Posterior cingulate gyrus (tissue), 11 donors: ENCODE results near the gene SLC1A3.
"Not testable (repeated sequence)": the region's sequence is repeated elsewhere in the genome, so short reads cannot be mapped to it uniquely, and the experiment has no call there.

Source experiments
- DNase-seq, 10 donors: peaks; one replicate each; pipeline versions ENCODE4 v3.0.0 to v3.0.0-alpha.2; 2020 to 2021; ENCODE audit warnings: mixed read lengths in 3 of 10
- intact Hi-C: fragments of 100-400 bp; cut with DNase I; formaldehyde crosslinking; loops from one replicate; pipeline ENCODE4 v1.15.1; 2023

SLC1A3 gene

DNA sequence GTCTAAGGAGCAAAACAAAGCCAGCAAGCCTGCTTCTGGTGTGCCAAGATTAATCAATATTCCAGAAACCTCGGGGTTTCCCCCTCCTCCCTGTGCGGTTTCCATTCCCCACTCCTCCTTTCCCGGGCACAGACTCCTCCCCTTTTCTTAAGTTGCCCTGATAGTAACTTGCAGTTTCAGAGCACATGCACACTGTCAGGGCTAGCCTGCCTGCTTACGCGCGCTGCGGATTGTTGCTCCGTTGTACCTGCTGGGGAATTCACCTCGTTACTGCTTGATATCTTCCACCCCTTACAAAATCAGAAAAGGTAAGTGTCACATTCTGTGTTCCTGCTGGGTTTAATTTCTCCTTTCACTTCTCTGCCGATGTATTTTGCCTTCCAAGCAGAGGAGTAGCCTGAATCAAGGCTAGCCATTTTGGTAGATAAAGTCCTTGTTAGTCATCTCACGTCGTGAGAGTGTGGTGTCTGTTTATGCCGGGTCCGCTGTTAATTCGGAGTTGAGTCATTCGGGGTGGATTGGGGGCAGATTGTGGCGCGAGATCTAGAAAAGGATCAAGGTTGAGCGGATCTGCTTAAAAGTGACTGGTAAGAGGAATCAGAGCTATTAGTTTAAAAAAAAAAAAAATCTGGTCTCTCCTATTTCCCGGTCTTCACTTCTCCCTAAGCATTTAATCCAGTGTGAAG, at the start of gene SLC1A3:
SLC1A3 (plus strand) TSS at position 179 of the 686 bp plus-strand sequence. CDS start 1,818 bp downstream, outside the sequence.
- peak; percentile 41 to 93 (median 64) for DNase-seq
- intact Hi-C loops, result loop anchor here (2.0 to 5.0 kb wide), 2 partner anchors 56 to 86 kb away; no protein-coding TSS in a partner anchor

DNA sequence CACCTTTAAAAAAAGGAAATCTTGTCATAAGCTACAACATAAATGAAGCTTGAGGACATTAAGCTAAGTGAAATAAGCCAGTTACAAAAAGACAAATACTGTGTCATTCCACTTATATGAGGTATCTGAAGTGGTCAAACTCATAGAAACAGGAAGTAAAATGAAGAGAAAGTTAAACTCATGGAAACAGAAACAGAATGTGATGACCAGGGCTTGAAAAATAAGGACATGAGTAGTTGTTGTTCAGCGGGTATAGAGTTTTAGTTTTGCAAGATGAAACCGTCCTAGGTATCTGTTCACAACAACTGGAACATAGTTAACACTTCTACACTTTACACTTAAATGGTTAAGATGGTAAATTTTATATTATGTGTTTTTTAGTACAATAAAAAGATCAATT, 47.8 kb upstream of the SLC1A3 start:
- intact Hi-C loops, result no loop called here
- no peak for DNase-seq

DNA sequence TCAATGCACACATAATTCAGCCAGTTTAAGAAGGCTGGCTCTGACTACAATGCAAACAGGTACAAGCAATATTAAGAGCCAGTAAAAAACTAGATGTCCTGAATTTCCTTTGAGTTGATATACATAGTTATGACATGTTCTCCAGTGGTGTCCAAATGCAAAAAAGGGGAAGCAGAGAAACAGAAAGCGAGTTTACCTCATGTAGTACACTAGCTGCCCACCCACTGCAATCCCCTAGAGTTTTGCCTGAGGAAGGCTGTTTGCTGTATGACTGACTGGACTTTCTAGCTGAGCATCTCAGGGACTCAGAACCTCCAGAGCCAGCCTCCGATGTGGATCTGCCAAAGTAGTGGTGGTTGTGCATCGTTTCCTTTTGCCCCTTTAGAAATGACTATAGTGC, 44.8 kb upstream of the SLC1A3 start:
- DNase-seq, result no peak
- intact Hi-C loops, result no loop called here

DNA sequence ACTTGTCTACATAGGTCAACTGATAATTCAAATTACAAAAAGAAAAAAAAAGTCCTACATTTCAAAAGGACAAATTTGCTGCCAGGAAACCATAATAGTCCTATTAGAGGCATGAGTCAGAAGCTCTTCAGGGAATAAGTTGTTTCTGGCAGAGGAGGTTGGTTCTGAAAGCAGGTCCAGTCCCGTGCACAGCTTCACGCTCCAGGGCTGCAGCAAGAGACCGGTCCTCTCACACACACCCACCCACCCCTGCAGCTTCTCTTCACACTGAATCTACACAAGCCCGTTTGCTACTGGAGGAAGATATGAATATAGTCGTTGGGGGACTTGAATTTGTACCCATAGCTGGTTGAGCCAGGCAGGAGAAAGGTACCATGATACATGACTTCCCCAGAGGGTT, 36.9 kb upstream of the SLC1A3 start:
- intact Hi-C loops, result no loop called here
- DNase-seq, result peak in 2 of 10 donors; percentile 18 to 80

DNA sequence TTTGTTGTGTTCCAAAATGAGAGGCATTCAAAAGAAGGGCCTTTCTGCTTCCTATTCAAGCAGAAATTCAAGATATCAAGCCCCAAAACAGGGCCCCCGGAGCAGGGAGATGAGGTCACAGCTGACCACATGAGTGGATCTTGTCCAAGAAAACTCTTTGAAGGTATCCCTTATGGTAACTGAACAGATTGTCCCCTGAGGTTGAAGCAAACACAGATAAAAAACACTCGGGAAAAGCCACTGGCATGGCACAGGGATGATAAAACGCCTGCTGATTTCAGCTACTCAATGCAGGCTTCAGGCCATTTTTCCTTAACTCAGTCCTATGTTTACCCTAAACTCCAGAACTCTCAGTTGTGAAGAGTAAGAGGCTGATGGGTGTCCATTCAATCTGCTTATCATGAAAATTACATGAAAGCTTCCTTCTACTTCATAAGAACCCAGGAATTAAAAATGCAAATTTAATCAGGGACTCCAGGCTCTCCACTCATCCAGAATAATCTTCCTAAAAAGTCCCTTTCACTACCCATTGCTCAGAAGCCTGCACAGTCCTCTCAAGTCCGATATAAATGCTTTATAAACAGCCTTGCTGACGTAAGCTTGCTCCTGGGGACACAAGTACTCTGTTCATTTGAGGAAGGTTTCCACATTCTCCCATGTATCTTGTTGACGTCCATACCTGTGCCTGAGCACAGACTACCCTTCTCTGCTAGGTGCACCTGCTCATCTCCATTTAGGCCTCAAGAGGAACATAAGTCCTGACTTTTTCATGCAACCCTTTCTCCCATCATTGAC, 35.9 kb upstream of the SLC1A3 start:
- no peak for DNase-seq
- intact Hi-C loops, result no loop called here

DNA sequence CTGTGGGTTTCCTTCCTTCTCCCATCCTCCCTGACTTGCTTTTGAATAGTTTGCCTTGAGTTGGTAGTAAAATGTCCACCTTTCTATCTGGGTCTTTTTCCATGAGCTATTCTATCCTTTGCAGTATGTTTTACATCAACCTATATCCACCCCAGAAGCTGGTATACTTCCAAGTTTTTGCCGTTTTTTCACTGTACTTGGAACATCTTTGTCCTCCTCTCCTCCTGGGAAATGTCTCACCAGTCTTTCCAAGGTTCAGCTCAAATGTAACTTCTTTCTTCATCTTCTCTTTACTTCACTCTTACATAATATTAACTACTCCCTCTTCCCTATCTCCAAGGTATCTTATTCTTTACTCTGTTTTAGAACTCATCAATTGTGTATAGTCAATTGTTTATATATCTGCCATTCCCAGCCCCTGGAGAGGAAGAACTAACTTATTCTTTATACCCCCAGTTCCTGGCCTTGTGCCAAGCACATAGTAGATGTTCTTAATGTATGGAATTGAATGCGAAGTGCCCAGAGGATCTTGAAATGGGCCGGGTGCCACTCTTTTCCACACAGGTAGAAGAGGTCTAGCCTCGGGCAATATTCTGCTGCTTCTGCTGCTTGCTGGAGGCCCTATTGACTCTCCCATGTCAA, 34.9 kb upstream of the SLC1A3 start:
- DNase-seq, result no peak
- intact Hi-C loops, result no loop called here

DNA sequence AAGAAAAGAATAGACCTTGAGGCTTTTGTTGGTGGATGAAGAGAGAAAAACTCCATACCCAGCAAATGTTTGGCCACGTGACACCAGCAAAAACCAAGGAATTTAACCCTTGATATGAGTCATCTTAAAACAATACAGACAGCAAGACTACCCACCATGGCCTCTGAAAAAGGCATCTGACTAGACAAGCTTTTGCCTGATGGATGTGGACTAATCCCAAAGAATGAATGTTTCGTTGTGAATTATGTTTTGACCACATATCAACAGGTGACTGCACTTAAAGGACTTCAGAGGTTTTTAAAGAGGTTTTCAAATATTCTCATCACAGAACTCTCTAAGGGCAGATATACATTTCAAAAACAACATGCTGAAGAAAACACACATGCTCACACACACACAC, 33.0 kb upstream of the SLC1A3 start:
- intact Hi-C loops, result no loop called here
- DNase-seq, result no peak

DNA sequence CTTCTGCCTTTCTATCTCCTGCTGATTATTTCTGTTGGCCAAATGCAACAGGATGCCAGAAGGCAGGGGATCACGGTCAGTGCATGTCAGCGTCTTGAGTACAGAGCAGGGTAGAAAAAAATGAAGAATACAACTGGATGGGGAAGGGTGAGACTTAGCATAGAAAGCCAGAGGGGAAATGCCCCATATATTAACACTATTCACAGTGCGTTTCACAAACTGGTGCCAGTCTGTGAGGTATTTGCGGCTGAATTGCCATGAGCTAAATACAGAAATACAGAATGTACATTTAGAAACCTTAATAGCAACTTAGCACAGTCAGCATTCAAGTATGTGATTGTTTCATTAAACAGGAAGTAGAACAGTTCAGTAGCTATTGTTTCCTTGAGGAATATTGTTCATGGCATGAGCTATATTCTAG, 31.0 kb upstream of the SLC1A3 start:
- intact Hi-C loops, result no loop called here
- no peak for DNase-seq

DNA sequence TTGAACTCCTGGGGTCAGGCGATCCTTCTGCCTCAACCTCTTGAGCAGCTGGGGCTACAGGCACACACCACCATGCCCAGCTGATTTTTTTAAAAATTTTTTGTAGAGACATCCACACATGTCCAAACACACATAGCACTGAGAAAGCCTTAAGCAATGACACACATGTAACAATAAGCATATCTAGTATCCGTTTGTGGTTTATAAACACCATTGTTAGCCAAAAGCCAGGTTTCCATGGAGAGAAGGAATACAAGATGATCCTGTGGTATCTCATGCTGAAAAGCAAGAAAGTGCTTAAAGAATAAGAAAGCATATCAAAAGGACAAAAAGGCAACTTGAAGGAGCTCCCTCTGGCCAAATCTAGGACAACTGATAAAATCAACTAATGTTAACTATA, 29.7 kb upstream of the SLC1A3 start:
- DNase-seq, result no peak
- intact Hi-C loops, result no loop called here

DNA sequence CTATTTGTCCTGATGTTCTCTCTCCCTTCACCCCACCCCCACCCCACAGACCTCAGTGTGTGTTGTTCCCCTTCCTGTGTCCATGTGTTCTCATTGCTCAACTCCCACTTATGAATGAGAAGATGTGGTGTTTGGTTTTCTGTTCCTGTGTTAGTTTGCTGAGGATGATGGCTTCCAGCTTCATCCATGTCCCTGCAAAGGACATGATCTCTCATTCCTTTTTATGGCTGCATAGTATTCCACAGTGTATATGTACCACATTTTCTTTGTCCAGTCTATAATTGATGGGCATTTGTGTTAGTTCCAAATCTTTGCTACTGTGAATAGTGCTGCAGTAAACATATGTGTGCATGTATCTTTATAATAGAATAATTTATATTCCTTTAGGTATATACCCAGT, 26.5 kb upstream of the SLC1A3 start:
- DNase-seq, intact Hi-C loops: not testable (repeated sequence)

DNA sequence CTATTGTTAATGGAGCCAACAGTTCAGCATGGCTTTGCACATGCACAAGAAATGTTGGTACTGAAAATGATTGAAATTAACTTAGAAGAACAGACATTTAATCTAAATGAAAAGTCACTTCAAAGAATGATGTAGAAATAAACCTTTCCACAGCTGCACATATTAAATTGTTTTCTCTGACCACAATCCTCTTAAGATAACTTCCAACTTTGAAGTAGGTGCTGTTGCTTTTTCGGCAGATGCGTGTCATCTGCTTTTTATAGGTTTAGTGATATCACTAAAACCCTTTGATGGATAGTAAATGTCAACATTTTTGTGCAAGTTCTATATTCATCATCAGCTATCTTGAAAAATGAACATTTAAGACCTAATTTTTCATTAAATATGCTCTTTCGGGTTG, 25.3 kb upstream of the SLC1A3 start:
- DNase-seq, result no peak
- intact Hi-C loops, result no loop called here

DNA sequence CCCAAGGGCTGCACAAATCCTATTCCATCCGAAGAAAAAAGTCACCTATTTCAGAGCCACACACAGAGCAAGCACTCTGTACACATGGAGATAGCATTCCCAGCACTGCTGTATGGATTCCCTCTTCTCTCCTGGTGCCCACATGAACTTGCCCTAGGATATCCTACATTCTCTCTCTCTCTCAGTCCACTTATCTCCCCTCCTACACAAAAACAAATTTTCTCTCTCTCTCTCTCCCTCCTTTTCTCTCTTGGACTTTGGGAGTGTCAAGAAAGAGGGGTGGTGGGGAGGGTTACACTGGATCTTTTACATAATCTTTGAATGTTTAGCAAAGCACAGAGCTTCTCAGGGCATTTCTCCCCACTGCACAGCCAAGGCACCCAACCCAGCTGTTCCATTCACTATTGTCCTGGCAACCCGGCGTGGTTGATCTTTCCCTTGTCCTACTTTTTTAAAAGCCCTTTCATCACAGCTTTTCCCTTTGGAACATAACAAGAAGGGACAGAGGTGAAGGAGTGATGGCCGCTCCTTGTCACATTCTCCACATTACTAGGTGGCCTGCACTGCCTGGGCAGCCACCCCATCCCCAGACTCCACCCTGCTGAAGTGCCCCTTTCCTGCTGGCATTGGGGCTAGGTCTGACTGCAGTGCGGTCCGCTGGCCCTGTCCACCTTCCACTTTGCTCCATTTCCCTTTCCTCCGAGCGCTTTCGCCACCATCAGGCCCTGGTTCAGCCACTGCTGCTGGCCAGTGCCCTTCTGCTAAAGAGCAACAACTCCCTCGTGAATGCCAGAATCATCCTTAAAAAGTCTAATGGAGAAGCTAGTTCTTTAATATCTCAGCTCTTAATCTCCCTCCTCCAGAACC, 22.2 kb upstream of the SLC1A3 start:
- DNase-seq, result peak in 1 of 10 donors; percentile 50
- intact Hi-C loops, result no loop called here

DNA sequence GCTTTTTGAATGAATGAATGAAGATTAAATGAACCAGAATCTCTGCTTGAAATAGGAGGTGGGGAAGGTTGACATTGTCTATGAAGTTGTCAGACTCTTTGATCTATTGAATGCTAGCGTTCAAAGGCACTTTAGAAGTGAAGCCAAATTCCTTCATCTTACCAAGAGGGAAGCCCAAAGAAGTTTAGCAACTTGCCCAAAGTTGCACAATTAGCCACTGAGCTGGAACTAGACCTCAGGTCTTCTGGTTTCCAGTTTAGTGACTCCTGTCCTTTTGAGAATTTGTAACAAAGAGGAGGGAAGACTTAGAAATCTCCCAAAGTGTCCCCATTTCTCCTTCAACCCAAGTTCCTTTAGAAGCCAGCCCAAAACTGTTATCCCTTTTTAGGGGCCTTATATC, 20.7 kb upstream of the SLC1A3 start:
- intact Hi-C loops, result no loop called here
- no peak for DNase-seq

DNA sequence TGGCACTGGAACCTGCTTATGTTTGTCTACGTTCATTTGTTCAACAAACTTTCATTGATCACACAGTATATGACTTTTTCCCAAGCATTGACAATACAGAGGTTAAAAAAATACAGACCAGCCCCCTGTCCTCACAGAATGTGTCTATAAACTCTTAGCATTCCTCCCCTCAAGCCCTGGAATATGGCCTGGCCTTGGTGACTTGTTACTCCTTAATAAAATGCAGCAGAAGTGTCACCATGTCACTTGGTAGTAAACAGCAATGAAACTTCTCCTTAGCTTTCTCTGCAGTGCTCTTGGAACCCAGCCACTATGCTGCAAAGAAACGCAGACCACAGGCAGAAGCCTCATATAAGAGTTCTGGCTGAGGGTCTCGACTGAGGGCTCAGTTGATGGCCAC, 19.1 kb upstream of the SLC1A3 start:
- intact Hi-C loops, result no loop called here
- no peak for DNase-seq

DNA sequence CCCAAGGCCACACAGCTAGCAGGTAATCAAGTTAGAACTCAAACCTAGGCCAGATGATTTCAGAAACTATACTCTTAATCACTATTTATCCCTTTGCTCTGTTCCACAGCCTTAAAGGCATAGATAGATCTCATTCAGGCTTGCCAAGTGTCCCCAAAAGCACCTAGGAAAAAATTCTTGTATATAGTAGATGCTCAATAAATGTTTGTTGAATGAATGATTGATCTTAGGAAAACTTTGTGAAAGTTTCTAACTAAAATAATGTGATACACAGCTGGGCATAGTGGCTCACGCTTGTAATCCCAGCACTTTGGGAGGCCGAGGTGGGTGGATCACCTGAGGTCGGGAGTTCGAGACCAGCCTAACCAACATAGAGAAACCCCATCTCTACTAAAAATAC, 16.7 kb upstream of the SLC1A3 start:
- intact Hi-C loops, DNase-seq: not testable (repeated sequence)

DNA sequence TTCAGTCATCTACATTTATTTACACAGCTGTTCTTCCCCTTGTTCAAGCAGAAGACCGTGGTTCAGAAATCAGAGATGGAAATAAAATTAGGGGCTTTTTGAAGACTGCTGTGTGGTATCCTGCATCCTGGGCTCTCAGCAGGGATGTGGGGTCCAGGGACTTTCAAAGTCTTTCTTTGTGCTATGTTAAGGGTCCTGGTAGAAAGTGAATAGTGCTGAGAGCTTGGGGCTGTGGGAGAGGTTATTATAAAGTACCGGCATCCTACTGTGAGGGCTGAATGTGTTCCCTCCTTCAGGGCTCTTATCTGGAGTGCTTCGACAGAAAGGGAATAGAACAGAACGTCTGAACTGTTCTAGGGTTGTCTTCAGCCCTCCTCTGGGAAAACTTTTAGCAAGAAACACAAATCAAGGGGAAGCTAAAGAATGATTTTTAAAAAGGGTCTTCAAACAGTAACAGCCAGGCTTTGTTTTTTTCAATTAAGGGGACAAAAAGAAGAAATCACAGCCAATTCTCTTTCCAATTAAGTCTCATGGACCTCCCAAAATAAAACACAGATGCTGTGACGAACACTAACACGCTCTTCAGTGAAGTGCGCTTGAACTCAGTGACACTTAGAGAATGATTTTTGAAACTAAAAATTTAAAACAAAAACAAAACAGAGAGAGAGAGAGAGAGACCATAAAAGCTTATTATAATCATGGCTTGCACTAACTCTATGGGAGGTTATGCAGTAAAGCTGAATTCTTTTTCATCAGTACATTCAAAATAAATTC, 15.7 kb upstream of the SLC1A3 start:
- intact Hi-C loops, result no loop called here
- DNase-seq, result no peak

DNA sequence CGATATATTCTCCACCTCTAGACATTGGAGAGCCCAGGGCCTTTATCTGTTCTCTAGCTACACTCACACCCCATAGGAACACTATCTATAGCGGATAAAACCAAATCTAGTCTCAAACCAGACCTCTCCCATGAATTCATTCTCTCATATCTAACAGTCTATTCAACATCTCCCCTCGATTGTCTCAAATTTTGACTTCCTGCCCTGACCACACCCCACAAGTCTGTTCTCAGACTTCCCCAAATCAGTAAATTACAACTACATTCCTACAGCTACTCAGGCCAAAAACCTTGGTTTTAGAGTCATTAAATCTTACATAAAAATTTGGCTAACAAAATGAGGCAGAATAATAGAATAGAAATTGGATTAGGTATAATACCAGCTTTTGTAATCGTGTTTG, 12.5 kb upstream of the SLC1A3 start:
- DNase-seq, result no peak
- intact Hi-C loops, result no loop called here

DNA sequence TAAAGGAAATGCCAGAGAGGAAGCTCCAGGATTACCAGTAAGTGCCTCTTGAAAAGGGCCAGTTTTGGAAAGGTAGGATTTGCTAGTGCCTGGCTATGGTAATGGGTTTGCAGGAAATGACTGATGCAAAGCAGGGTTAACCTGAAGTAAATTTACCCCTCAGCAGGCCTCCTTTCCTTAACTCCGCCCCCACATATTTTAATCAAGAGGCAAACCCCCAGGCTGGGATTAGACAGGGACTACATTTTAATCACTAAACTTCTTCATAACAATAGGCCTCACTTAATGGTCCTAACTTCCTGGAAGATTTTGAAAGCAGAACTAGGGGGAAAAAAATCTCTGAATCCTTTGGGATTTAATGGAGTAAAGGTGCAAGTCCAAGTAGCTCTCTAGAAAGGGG, 10.2 kb upstream of the SLC1A3 start:
- no peak for DNase-seq
- intact Hi-C loops, result no loop called here

DNA sequence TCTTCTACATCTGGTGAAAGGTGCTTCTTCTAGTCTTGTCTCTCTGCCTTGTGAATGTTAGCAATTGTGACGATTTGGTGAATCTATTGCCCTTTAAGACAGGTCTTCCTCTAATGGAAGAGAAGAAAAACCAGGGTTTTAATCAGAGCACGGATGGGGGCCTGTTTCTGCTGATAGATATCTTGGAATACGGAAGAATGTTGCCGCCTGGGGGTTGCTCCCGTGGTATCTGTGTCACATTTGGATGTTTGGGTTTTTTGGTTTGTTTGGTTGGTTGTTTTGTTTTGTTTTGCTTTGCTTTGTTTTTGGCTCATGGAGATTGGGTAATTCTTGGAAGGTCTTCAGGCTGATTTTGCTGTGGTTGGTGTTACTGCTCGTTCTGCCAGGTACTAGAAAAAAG, 9.7 kb upstream of the SLC1A3 start:
- no peak for DNase-seq
- intact Hi-C loops, result no loop called here

DNA sequence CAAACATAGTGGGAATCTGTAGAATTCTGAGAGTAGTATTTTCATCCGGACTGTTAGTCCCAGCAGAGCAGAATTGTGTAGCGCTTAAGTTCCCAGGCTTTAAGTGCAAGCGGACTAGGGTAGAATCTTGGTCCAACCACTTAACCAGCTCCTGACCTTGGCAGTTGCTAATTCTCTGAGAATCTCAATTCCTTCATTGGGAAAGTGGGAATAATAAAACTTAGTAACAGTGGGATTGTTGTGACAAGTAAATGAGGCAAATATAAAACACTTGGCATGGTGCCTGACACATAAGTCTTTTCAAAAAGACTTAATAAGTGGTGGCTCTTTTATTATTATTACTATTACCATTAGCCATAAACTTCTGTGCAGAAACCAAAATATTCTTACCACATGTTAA, 8.4 kb upstream of the SLC1A3 start:
- DNase-seq, result no peak

More for the DNA sequence above, 8.4 kb upstream of the SLC1A3 start:
- intact Hi-C loops, result no loop called here
